22Rv1 (cell line): ENCODE measurements around the gene SLC26A8.

Source experiments
- H3K27ac ChIP-seq: fragments of 450-650 bp; 2 replicates; pipeline ENCODE4 v1.5.1; 2017
- ZFX ChIP-seq: fragments of 450-650 bp; IDR thresholded peaks from 2 replicates; pipeline ENCODE4 v1.6.1; 2017; ENCODE audit warnings: antibody characterized with exemption, borderline replicate concordance
- TF ChIP-seq, protein P1 (sequence below): fragments of 450-650 bp; IDR thresholded peaks from 2 replicates; pipeline ENCODE4 v1.5.1; 2017; ENCODE audit warnings: mild to moderate bottlenecking

The SLC26A8 gene

DNA sequence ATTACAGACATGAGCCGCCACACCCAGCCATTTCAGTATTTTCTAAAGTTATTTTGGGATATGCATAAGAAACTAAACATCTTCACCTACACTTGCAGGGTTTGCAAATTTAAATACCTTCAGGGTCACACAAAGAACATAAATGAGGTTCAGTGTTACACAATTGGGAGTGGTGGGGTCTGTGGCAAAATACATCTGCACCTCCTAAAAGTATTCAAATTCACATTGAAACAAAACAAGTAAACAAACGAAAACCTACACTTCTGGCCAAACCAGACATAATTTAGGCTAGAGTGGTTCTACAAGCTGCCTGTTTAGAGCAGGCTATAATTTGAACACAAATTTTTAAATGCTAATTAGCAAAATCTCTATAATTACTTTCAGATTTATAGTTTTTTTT lies 37.8 kb upstream of the SLC26A8 start:
- TF ChIP-seq ZFX = no peak
- no peak overlapping the region for H3K27ac ChIP-seq

DNA sequence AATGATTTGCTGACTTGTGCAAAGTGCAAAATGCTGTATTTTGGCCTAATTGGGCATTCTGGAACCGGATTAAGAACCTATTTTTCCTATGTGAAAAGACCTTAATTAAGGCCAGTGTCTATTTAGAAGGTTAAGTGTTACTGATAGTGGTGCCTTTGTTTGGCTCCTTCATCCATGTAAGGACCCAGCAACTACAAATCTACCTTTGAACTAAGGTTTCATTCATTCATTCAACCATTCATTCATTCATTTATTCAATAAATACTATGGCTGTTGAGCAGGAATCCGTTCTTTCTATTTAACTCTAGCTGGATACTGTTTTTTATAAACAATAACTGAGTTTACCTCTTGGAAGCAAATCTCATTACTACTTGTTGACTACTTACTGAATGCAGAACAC lies 36.8 kb upstream of the SLC26A8 start:
- no peak for TF ChIP-seq ZFX
- TF ChIP-seq, protein P1, sequence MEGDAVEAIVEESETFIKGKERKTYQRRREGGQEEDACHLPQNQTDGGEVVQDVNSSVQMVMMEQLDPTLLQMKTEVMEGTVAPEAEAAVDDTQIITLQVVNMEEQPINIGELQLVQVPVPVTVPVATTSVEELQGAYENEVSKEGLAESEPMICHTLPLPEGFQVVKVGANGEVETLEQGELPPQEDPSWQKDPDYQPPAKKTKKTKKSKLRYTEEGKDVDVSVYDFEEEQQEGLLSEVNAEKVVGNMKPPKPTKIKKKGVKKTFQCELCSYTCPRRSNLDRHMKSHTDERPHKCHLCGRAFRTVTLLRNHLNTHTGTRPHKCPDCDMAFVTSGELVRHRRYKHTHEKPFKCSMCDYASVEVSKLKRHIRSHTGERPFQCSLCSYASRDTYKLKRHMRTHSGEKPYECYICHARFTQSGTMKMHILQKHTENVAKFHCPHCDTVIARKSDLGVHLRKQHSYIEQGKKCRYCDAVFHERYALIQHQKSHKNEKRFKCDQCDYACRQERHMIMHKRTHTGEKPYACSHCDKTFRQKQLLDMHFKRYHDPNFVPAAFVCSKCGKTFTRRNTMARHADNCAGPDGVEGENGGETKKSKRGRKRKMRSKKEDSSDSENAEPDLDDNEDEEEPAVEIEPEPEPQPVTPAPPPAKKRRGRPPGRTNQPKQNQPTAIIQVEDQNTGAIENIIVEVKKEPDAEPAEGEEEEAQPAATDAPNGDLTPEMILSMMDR = no peak
- no peak overlapping the region for H3K27ac ChIP-seq

DNA sequence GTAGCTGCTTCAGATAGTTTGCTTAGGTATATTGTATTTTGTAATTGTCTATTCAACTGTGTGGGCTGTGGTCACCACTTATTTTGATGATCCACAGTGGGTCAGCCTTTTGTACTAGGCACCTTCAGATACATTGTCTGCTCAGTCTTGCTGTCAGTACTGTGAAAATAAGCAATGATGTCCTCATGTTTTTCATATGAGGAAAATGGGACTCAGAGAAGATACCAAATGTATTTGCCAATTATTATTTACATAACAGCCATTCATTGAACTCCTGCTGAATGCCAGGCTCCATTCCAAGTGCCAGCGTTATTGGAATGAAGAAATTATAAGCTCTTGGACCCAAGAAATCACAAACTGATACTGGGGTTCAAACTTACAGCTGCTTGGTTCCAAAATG lies 31.7 kb upstream of the SLC26A8 start:
- TF ChIP-seq ZFX = no peak
- TF ChIP-seq, protein P1 = no peak
- no peak overlapping the region for H3K27ac ChIP-seq

DNA sequence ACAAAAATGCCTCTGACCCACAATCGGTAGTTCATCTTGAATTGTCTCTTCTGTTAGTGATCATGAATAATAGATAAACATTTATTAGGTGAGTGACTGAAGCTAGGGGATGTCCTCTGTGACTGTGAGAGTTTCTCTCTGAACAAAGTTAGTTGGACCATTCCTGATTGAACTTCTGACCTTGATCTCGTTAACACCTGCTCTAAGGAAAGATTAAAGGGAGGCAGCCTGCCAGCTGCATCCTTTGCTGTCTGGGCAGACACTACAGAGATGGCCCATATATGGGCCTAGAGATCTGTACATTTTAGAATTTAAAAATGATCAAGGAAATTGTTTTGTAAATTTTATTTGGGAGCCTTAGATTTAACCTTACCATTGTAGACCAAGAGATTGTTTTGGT lies 30.5 kb upstream of the SLC26A8 start:
- H3K27ac ChIP-seq = no peak overlapping the region

DNA sequence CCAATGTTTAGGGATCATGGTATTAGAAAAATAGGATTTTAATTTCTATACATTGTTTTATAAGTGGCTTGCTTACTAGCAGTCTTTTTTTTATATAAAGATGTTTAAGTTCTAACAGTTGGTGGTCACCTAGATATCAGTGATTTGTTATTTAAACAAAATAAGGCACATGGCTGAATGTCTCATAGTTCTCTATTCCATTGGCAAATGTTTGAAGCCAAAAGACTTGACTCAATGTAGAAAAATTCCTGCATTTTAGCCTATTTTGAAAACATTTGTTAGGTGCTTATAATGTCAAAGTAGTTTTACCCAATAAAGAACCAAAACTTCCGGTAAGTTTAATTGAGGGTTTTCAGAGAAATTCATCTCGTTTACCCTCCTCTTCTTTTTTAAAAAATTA lies 30.0 kb upstream of the SLC26A8 start:
- H3K27ac ChIP-seq = no peak overlapping the region
- TF ChIP-seq, protein P1 = no peak
- no peak for TF ChIP-seq ZFX

More for the DNA sequence above, 30.5 kb upstream of the SLC26A8 start:
- TF ChIP-seq ZFX = no peak
- TF ChIP-seq, protein P1 = no peak

DNA sequence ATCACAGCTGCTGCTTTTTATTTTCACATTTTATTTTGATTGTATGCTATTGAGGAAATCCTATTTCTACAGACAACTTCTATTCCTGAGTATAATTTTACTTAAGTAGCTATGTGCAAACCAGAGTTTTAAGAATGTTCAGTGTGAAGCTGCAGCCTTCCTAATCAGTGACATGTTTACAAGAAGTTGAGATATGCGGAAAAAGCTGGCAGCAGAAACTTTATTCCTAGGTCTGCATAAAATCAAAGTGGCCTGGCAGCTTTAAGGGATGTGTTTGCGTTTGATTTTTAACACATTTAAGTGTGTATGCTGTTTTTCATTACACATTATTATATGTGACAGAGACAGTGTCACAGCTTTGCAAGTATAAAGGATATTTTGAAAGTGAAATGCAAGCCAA lies 29.4 kb upstream of the SLC26A8 start:
- no peak for TF ChIP-seq ZFX
- TF ChIP-seq, protein P1 = no peak
- no peak overlapping the region for H3K27ac ChIP-seq

DNA sequence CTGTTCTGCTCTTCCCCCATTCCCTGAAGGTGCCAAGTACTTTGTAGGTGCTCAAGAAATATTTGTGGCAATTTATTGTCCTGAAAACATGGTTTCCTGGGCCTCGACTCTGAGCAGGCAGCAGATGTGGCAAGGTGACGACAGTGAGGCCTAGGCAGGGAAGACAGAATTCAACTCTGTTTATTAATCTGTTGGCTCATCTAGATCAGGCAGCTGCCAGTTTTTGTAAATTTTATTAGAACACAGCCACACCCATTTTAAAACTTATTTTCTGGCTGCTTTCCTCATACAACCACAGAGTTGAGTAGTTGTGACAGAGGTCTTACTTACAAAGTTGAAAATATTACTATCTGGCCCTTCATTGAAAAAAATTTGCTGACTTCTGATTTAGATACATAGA lies 27.7 kb upstream of the SLC26A8 start:
- no peak for TF ChIP-seq ZFX
- TF ChIP-seq, protein P1 = no peak
- H3K27ac ChIP-seq = no peak overlapping the region
